ENCODE data around the gene NDUFB4.

Gene NDUFB4

GRCh38 chr3:120572027-120572426, 24.1 kb upstream of the NDUFB4 start:
- TF ChIP-seq, protein P1, sequence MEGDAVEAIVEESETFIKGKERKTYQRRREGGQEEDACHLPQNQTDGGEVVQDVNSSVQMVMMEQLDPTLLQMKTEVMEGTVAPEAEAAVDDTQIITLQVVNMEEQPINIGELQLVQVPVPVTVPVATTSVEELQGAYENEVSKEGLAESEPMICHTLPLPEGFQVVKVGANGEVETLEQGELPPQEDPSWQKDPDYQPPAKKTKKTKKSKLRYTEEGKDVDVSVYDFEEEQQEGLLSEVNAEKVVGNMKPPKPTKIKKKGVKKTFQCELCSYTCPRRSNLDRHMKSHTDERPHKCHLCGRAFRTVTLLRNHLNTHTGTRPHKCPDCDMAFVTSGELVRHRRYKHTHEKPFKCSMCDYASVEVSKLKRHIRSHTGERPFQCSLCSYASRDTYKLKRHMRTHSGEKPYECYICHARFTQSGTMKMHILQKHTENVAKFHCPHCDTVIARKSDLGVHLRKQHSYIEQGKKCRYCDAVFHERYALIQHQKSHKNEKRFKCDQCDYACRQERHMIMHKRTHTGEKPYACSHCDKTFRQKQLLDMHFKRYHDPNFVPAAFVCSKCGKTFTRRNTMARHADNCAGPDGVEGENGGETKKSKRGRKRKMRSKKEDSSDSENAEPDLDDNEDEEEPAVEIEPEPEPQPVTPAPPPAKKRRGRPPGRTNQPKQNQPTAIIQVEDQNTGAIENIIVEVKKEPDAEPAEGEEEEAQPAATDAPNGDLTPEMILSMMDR (IDR thresholded peaks at IDR 0.05; ENCODE audit: control insufficient read depth, insufficient read depth, low read depth, low read length, missing control alignments) = no peak
- DNase-seq (ENCODE audit: low read depth) = no peak
- H3K4me3 ChIP-seq (ENCODE audit: control insufficient read depth, low read depth, low read length) = no peak overlapping the region

DNA sequence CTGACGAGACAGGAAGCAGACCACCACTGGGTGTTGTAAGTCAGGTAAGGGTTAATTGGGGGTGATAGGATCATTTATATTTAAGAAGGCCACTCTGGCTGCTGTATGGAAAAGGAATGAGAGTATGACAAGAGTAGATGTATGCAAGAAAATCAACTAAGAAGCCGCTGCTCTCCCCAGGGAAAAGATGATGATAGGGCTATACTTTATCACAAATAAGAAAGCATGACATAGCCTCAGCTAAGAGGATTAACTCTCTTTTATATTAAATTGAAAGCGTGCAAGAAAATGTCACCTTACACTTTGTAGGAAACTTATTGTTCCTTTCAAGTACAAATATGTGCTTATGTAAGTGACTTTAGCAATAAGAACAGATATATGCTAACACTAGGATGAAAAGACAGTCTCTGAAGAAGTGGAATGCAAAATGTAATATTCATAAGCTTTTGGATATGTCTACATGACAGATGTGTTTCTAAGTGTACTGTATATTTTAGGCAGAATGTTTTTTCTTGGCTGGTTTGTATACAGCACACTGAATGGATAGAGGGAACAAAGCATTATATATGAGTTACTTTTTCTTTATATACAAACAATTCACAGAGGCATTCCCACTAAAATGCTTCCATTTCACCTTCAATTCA, 8.7 kb upstream of the NDUFB4 start:
- no peak overlapping the region for H3K4me3 ChIP-seq (ENCODE audit: control insufficient read depth, low read depth, low read length)
- DNase-seq (ENCODE audit: low read depth) = no peak
- TF ChIP-seq, protein P1 (IDR thresholded peaks at IDR 0.05; ENCODE audit: control insufficient read depth, insufficient read depth, low read depth, low read length, missing control alignments) = no peak

GRCh38 chr3:120595788-120596115, 384 bp upstream of the NDUFB4 start:
- TF ChIP-seq, protein P1 (IDR thresholded peaks at IDR 0.05; ENCODE audit: control insufficient read depth, insufficient read depth, low read depth, low read length, missing control alignments) = no peak
- no peak for DNase-seq (ENCODE audit: low read depth)
- peak overlapping the region; percentile 95 for H3K4me3 ChIP-seq (ENCODE audit: control insufficient read depth, low read depth, low read length)

DNA sequence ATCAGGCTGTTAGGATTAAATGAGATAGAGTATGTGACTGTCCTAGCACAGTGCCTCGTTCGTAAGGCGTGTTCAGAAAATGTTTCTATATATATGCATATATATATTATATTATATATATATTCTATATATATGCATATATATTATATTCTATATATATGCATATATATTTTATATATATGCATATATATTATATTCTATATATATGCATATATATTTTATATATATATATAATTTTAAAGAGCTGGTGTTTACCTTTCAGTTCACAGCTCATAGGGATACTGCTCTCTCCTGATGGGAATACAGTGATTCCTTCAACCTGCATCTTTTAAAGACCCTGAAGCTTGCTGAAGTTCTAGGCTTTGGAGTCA, 702 bp downstream of the NDUFB4 start:
- peak overlapping the region; percentile 95 for H3K4me3 ChIP-seq (ENCODE audit: control insufficient read depth, low read depth, low read length)
- no peak for DNase-seq (ENCODE audit: low read depth)
- TF ChIP-seq, protein P1 (IDR thresholded peaks at IDR 0.05; ENCODE audit: control insufficient read depth, insufficient read depth, low read depth, low read length, missing control alignments) = no peak

GRCh38 chr3:120597445-120598049, 1.4 kb downstream of the NDUFB4 start:
- TF ChIP-seq, protein P1 (IDR thresholded peaks at IDR 0.05; ENCODE audit: control insufficient read depth, insufficient read depth, low read depth, low read length, missing control alignments) = no peak
- DNase-seq (ENCODE audit: low read depth) = no peak
- H3K4me3 ChIP-seq (ENCODE audit: control insufficient read depth, low read depth, low read length) = no peak overlapping the region

GRCh38 chr3:120599211-120599610, 3.1 kb downstream of the NDUFB4 start:
- H3K4me3 ChIP-seq (ENCODE audit: control insufficient read depth, low read depth, low read length) = no peak overlapping the region
- DNase-seq (ENCODE audit: low read depth) = no peak
- TF ChIP-seq, protein P1 (IDR thresholded peaks at IDR 0.05; ENCODE audit: control insufficient read depth, insufficient read depth, low read depth, low read length, missing control alignments) = no peak
